ENCODE results near the gene CAMK2N2. TPM values are rescaled to one million over a fixed set of nuclear protein-coding genes. Genes with fewer than 3 reads are reported as not detected.

Gene CAMK2N2
- total RNA-seq, 1 donor from 2014 or later: not detected

GRCh38 chr3:184259878-184260723 is 1.3 kb downstream of the CAMK2N2 start:
- H3K36me3 Mint-ChIP-seq: no peaks in the 10 kb centered on the region
- H2AFZ ChIP-seq (replicated peaks): no peak overlapping the region
- H3K79me2 ChIP-seq (ENCODE audit: low read depth): no peaks in the 10 kb centered on the region
- peak overlapping the region; percentile 7 for H3K27ac Mint-ChIP-seq
- DNase-seq (ENCODE audit: low spot score): peak; percentile 89
- H3K4me1 ChIP-seq: peaks cover 12% of the 10 kb centered on the region
- H3K9me3 ChIP-seq (ENCODE audit: low read depth): no peaks in the 10 kb centered on the region
- no peaks in the 10 kb centered on the region for H3K36me3 ChIP-seq
- TF ChIP-seq EZH2phosphoT487 (IDR thresholded peaks at IDR 0.05): no peak
- no peak for TF ChIP-seq EZH2 (IDR thresholded peaks at IDR 0.05)
- no peak for TF ChIP-seq CTCF (IDR thresholded peaks at IDR 0.05)
- no peak overlapping the region for H3K9ac ChIP-seq
- peaks cover 80% of the 10 kb centered on the region for H3K27me3 ChIP-seq
- H3K9me3 Mint-ChIP-seq: no peaks in the 10 kb centered on the region
- peaks cover 39% of the 10 kb centered on the region for H3K27me3 Mint-ChIP-seq (ENCODE audit: insufficient read depth, low read depth)
- peaks cover 68% of the 10 kb centered on the region for H4K20me1 ChIP-seq (ENCODE audit: low read depth)
- H3K4me3 Mint-ChIP-seq: peak overlapping the region; percentile 90
- peak overlapping the region; percentile 75 for H3K4me3 ChIP-seq
- peaks cover 31% of the 10 kb centered on the region for H3F3A ChIP-seq (ENCODE audit: low read depth)
- H3K4me1 Mint-ChIP-seq: peaks cover 21% of the 10 kb centered on the region
- H3K27ac ChIP-seq: no peak overlapping the region
- peak overlapping the region; percentile 99 for H3K4me2 ChIP-seq

GRCh38 chr3:184259396-184259877 is 1.9 kb downstream of the CAMK2N2 start:
- TF ChIP-seq EZH2phosphoT487 (IDR thresholded peaks at IDR 0.05) (no peak), EZH2 (IDR thresholded peaks at IDR 0.05) (peak; percentile 63)
- no peak overlapping the region for H3K27ac Mint-ChIP-seq
- Histone ChIP-seq H3K27ac (no peak overlapping the region), H2AFZ (replicated peaks) (no peak overlapping the region), H3K27me3 (peaks cover 74% of the 10 kb centered on the region), H3K79me2 (ENCODE audit: low read depth) (no peaks in the 10 kb centered on the region), H4K20me1 (ENCODE audit: low read depth) (peaks cover 70% of the 10 kb centered on the region), H3K4me2 (peak overlapping the region; percentile 73), H3F3A (ENCODE audit: low read depth) (peaks cover 31% of the 10 kb centered on the region), H3K9ac (no peak overlapping the region), H3K9me3 (ENCODE audit: low read depth) (no peaks in the 10 kb centered on the region), H3K36me3 (no peaks in the 10 kb centered on the region), H3K4me3 (peak overlapping the region; percentile 27), H3K4me1 (peaks cover 12% of the 10 kb centered on the region)
- H3K4me3 Mint-ChIP-seq: peak overlapping the region; percentile 76
- peaks cover 21% of the 10 kb centered on the region for H3K4me1 Mint-ChIP-seq
- H3K36me3 Mint-ChIP-seq: no peaks in the 10 kb centered on the region
- no peaks in the 10 kb centered on the region for H3K9me3 Mint-ChIP-seq
- H3K27me3 Mint-ChIP-seq (ENCODE audit: insufficient read depth, low read depth): peaks cover 39% of the 10 kb centered on the region
- DNase-seq (ENCODE audit: low spot score): no peak

- Mint-ChIP-seq H3K36me3 (no peaks in the 10 kb centered on the region), H3K4me3 (peak overlapping the region; percentile 76), H3K27me3 (ENCODE audit: insufficient read depth, low read depth) (peaks cover 37% of the 10 kb centered on the region), H3K4me1 (peaks cover 21% of the 10 kb centered on the region), H3K27ac (no peak overlapping the region), H3K9me3 (no peaks in the 10 kb centered on the region)
- H3K27me3 ChIP-seq: peaks cover 69% of the 10 kb centered on the region
- H3K4me2 ChIP-seq: no peak overlapping the region
- no peak overlapping the region for H3K9ac ChIP-seq
- no peak for TF ChIP-seq EZH2 (IDR thresholded peaks at IDR 0.05)
- TF ChIP-seq CTCF (IDR thresholded peaks at IDR 0.05): no peak
- no peak for TF ChIP-seq EZH2phosphoT487 (IDR thresholded peaks at IDR 0.05)
- peaks cover 31% of the 10 kb centered on the region for H3F3A ChIP-seq (ENCODE audit: low read depth)
- H3K27ac ChIP-seq: no peak overlapping the region
- no peaks in the 10 kb centered on the region for H3K9me3 ChIP-seq (ENCODE audit: low read depth)
- no peaks in the 10 kb centered on the region for H3K79me2 ChIP-seq (ENCODE audit: low read depth)
- H4K20me1 ChIP-seq (ENCODE audit: low read depth): peaks cover 70% of the 10 kb centered on the region
- H3K4me3 ChIP-seq: no peak overlapping the region
- peaks cover 12% of the 10 kb centered on the region for H3K4me1 ChIP-seq
- no peak for DNase-seq (ENCODE audit: low spot score)
- H3K36me3 ChIP-seq: no peaks in the 10 kb centered on the region
- no peak overlapping the region for H2AFZ ChIP-seq (replicated peaks)
These were observed 2.4 kb downstream of the CAMK2N2 start for GRCh38 chr3:184258926-184259325.

Measured in neural progenitor cell (in vitro differentiated cells).